ENCODE results near the gene CELF2. TPM values are rescaled to one million over a fixed set of nuclear protein-coding genes. Genes with fewer than 3 reads are reported as not detected.

CELF2 gene
- total and polyA plus RNA-seq, 7 donors, result 6.0 to 83.1 (median 48.9) TPM

GRCh38 chr10:11012421-11013295, 5.0 kb upstream of the CELF2 start:
- no peak overlapping the region for H3K4me3 ChIP-seq
- H3K27ac ChIP-seq, result peak overlapping the region; percentile 22 to 66 (median 34)
- TF ChIP-seq POLR2A (IDR thresholded peaks at IDR 0.05) (no peak), EP300 (IDR thresholded peaks at IDR 0.05) (no peak), POLR2AphosphoS5 (IDR thresholded peaks at IDR 0.05) (no peak), CTCF (IDR thresholded peaks at IDR 0.05) (no peak)
- H3K9me3 ChIP-seq, result no peaks in the 10 kb centered on the region
- DNase-seq, result no peak
- intact Hi-C loops (cut with DNase I), result no loop called here
- peaks cover 0 to 17% (median 10%) of the 10 kb centered on the region in 4 donors for H3K4me1 ChIP-seq
- 62 to 84% methylated on average over 15 of the region's 15 CpGs for WGBS, 2 donors
- H3K27me3 ChIP-seq, result no peaks in the 10 kb centered on the region
- no peaks in the 10 kb centered on the region for H3K36me3 ChIP-seq

GRCh38 chr10:11013836-11014235, 3.8 kb upstream of the CELF2 start:
- Histone ChIP-seq H3K9me3 (no peaks in the 10 kb centered on the region), H3K27me3 (no peaks in the 10 kb centered on the region), H3K4me1 (peaks cover 0 to 20% (median 12%) of the 10 kb centered on the region in 4 donors), H3K4me3 (no peak overlapping the region), H3K36me3 (no peaks in the 10 kb centered on the region), H3K27ac (peak overlapping the region in 3 of 4 donors; percentile 79 to 89 (median 88))
- intact Hi-C loops (cut with DNase I), result no loop called here
- no peak for TF ChIP-seq EP300 (IDR thresholded peaks at IDR 0.05)
- no peak for TF ChIP-seq POLR2A (IDR thresholded peaks at IDR 0.05)
- WGBS, 2 donors, result 49 to 68% methylated on average over 3 of the region's 3 CpGs
- no peak for DNase-seq

- WGBS, 2 donors, result 17 to 65% methylated on average over 14 of the region's 14 CpGs
- Histone ChIP-seq H3K9me3 (no peaks in the 10 kb centered on the region), H3K4me1 (peaks cover 0 to 25% (median 13%) of the 10 kb centered on the region in 4 donors), H3K27me3 (no peaks in the 10 kb centered on the region), H3K27ac (peak overlapping the region; percentile 34 to 89 (median 84)), H3K36me3 (no peaks in the 10 kb centered on the region), H3K4me3 (no peak overlapping the region)
- TF ChIP-seq CTCF (IDR thresholded peaks at IDR 0.05) (no peak), POLR2AphosphoS5 (IDR thresholded peaks at IDR 0.05) (peak in 3 of 4 donors; percentile 13 to 36 (median 24))
- no peak for DNase-seq
- intact Hi-C loops (cut with DNase I), result loop anchor here (5.0 kb wide), 2 partner anchors 103 to 218 kb away; no protein-coding TSS in a partner anchor
These were observed 2.8 kb upstream of the CELF2 start for GRCh38 chr10:11014671-11015445.

- 50 to 83% methylated on average over 2 of the region's 2 CpGs for WGBS, 2 donors
- intact Hi-C loops (cut with DNase I), result loop anchor here (5.0 kb wide), 2 partner anchors 103 to 218 kb away; no protein-coding TSS in a partner anchor
- H3K27me3 ChIP-seq, result no peaks in the 10 kb centered on the region
- TF ChIP-seq POLR2AphosphoS5 (IDR thresholded peaks at IDR 0.05) (no peak), POLR2A (IDR thresholded peaks at IDR 0.05) (no peak), CTCF (IDR thresholded peaks at IDR 0.05) (no peak), EP300 (IDR thresholded peaks at IDR 0.05) (no peak)
- H3K36me3 ChIP-seq, result no peaks in the 10 kb centered on the region
- no peak overlapping the region for H3K4me3 ChIP-seq
- peaks cover 0 to 22% (median 10%) of the 10 kb centered on the region in 4 donors for H3K4me1 ChIP-seq
- no peaks in the 10 kb centered on the region for H3K9me3 ChIP-seq
- peak overlapping the region in 3 of 4 donors; percentile 79 to 89 (median 88) for H3K27ac ChIP-seq
- DNase-seq, result no peak
These were observed 2.2 kb upstream of the CELF2 start for GRCh38 chr10:11015446-11015934.

Data from sigmoid colon (tissue), 7 donors.